ENCODE data around the gene TTC9B. TPM values are rescaled to one million over a fixed set of nuclear protein-coding genes. Genes with fewer than 3 reads are reported as not detected.

The TTC9B gene
- total and polyA plus RNA-seq, 2 of the 8 experiments (the other 6 are each of a cell fraction or from before 2014, with no cell fraction given): 0.26 TPM; not detected in 1

- TF ChIP-seq, protein P1, sequence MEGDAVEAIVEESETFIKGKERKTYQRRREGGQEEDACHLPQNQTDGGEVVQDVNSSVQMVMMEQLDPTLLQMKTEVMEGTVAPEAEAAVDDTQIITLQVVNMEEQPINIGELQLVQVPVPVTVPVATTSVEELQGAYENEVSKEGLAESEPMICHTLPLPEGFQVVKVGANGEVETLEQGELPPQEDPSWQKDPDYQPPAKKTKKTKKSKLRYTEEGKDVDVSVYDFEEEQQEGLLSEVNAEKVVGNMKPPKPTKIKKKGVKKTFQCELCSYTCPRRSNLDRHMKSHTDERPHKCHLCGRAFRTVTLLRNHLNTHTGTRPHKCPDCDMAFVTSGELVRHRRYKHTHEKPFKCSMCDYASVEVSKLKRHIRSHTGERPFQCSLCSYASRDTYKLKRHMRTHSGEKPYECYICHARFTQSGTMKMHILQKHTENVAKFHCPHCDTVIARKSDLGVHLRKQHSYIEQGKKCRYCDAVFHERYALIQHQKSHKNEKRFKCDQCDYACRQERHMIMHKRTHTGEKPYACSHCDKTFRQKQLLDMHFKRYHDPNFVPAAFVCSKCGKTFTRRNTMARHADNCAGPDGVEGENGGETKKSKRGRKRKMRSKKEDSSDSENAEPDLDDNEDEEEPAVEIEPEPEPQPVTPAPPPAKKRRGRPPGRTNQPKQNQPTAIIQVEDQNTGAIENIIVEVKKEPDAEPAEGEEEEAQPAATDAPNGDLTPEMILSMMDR (IDR thresholded peaks at IDR 0.05; ENCODE audit: control extremely low read depth in 1 of 3, insufficient read depth in 1 of 3, low read depth in 1 of 3, low read length in 3 of 3): peak in 1 of 3 experiments; percentile 16; a peak in 1 of 4 replicates
- 0 out of 4 replicates have a peak, but pooled peaks of 1 of the 2 experiments have one; percentile 41 for TF ChIP-seq HDAC2 (IDR thresholded peaks at IDR 0.05; ENCODE audit: borderline replicate concordance in 1 of 2, low read depth in 2 of 2, low read length in 2 of 2)
- no peak for TF ChIP-seq NRF1 (IDR thresholded peaks at IDR 0.05; ENCODE audit: low read depth, low read length)
These were observed 46.3 kb upstream of the TTC9B start (continued) for GRCh38 chr19:40264314-40265054.

Measured in H1 (cell line).